ENCODE results near the gene PACRG. TPM values are rescaled to one million over a fixed set of nuclear protein-coding genes. Genes with fewer than 3 reads are reported as not detected.

PACRG gene
- polyA plus RNA-seq, 1 donor, result 1.5 TPM

GRCh38 chr6:163352011-163352685 is 624.4 kb downstream of the PACRG start:
- Histone ChIP-seq H3K27me3 (ENCODE audit: control insufficient read depth, insufficient read depth, low read length) (no peaks in the 10 kb centered on the region), H3K36me3 (ENCODE audit: control insufficient read depth, insufficient read depth, low read length) (no peaks in the 10 kb centered on the region), H3K27ac (ENCODE audit: low read length) (no peak overlapping the region), H3K4me1 (ENCODE audit: control insufficient read depth, insufficient read depth, low read length) (no peaks in the 10 kb centered on the region), H3K9me3 (ENCODE audit: control insufficient read depth, low read depth, low read length) (peaks cover 3% of the 10 kb centered on the region), H3K4me3 (ENCODE audit: low read length) (no peak overlapping the region)
- 100% methylated on average over 4 of the region's 16 CpGs for WGBS (ENCODE audit: insufficient coverage, low lambda C conversion rate)
- no peak for DNase-seq

- no peak overlapping the region for H3K4me3 ChIP-seq (ENCODE audit: low read length)
- H3K9me3 ChIP-seq (ENCODE audit: control insufficient read depth, low read depth, low read length), result peaks cover 3% of the 10 kb centered on the region
- no CpG with 5 or more reads among the region's 7 CpGs for WGBS (ENCODE audit: insufficient coverage, low lambda C conversion rate)
- H3K27me3 ChIP-seq (ENCODE audit: control insufficient read depth, insufficient read depth, low read length), result no peaks in the 10 kb centered on the region
- H3K4me1 ChIP-seq (ENCODE audit: control insufficient read depth, insufficient read depth, low read length), result no peaks in the 10 kb centered on the region
- H3K36me3 ChIP-seq (ENCODE audit: control insufficient read depth, insufficient read depth, low read length), result no peaks in the 10 kb centered on the region
- DNase-seq, result no peak
- no peak overlapping the region for H3K27ac ChIP-seq (ENCODE audit: low read length)
Observed at GRCh38 chr6:163352966-163353365, 625.2 kb downstream of the PACRG start.

DNA sequence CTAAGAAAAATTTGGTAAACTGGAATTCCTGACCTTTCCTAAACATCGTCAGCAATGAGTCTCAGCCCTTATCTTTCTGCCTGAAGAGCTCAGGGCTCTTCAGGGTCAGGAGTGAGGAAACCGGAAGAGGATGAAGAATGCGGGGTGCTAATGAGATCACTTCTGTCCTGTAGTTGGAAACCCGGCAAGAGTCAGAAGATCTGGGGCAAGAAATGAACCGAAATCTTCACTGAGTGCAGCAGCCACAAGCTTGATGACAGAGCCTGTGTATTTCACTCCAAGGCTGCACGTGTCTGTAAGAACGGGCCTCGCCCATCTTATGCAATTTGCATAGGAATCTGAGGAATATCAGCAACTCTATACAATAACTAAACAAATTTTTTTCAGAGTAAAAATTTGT is 626.3 kb downstream of the PACRG start:
- H3K36me3 ChIP-seq (ENCODE audit: control insufficient read depth, insufficient read depth, low read length), result no peaks in the 10 kb centered on the region
- WGBS (ENCODE audit: insufficient coverage, low lambda C conversion rate), result no CpG with 5 or more reads among the region's 8 CpGs
- H3K9me3 ChIP-seq (ENCODE audit: control insufficient read depth, low read depth, low read length), result peaks cover 3% of the 10 kb centered on the region
- H3K4me1 ChIP-seq (ENCODE audit: control insufficient read depth, insufficient read depth, low read length), result no peaks in the 10 kb centered on the region
- no peak overlapping the region for H3K4me3 ChIP-seq (ENCODE audit: low read length)
- no peaks in the 10 kb centered on the region for H3K27me3 ChIP-seq (ENCODE audit: control insufficient read depth, insufficient read depth, low read length)
- DNase-seq, result no peak
- H3K27ac ChIP-seq (ENCODE audit: low read length), result no peak overlapping the region

GRCh38 chr6:163354761-163355425 is 627.1 kb downstream of the PACRG start:
- DNase-seq, result no peak
- no peaks in the 10 kb centered on the region for H3K4me1 ChIP-seq (ENCODE audit: control insufficient read depth, insufficient read depth, low read length)
- no peak overlapping the region for H3K27ac ChIP-seq (ENCODE audit: low read length)
- H3K36me3 ChIP-seq (ENCODE audit: control insufficient read depth, insufficient read depth, low read length), result no peaks in the 10 kb centered on the region
- peaks cover 3% of the 10 kb centered on the region for H3K9me3 ChIP-seq (ENCODE audit: control insufficient read depth, low read depth, low read length)
- H3K4me3 ChIP-seq (ENCODE audit: low read length), result no peak overlapping the region
- H3K27me3 ChIP-seq (ENCODE audit: control insufficient read depth, insufficient read depth, low read length), result no peaks in the 10 kb centered on the region
- 60% methylated on average over 1 of the region's 13 CpGs for WGBS (ENCODE audit: insufficient coverage, low lambda C conversion rate)

DNA sequence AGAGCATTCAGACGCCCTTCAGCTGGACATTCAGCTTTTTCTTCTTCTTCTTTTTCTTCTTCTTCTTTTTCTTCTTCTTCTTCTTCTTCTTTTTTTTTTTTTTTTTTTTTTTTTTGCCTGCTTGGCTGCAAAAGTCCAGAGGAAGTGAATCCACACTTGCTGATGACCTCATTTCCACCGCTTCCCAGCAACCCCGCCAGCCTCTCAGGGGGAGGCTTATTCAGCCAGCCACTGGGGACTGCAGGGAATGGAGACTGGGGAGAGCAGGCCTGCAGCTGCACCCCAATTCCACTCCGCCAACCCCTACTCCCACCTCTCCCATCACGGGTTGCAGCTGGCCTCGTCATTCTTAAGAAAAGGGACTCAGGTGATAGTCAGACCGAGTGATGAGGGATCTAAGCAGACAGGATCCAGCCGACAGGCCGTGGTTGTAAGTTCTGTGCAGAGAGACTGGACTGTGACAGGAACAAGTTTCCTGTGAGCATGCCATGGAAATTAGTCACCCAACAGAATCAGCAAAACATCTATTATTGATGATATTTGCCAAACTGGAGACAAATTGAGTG is 627.7 kb downstream of the PACRG start:
- Histone ChIP-seq H3K36me3 (ENCODE audit: control insufficient read depth, insufficient read depth, low read length) (no peaks in the 10 kb centered on the region), H3K4me1 (ENCODE audit: control insufficient read depth, insufficient read depth, low read length) (no peaks in the 10 kb centered on the region), H3K27me3 (ENCODE audit: control insufficient read depth, insufficient read depth, low read length) (no peaks in the 10 kb centered on the region), H3K27ac (ENCODE audit: low read length) (no peak overlapping the region), H3K9me3 (ENCODE audit: control insufficient read depth, low read depth, low read length) (peaks cover 3% of the 10 kb centered on the region), H3K4me3 (ENCODE audit: low read length) (no peak overlapping the region)
- 67% methylated on average over 1 of the region's 9 CpGs for WGBS (ENCODE audit: insufficient coverage, low lambda C conversion rate)
- DNase-seq, result no peak

DNA sequence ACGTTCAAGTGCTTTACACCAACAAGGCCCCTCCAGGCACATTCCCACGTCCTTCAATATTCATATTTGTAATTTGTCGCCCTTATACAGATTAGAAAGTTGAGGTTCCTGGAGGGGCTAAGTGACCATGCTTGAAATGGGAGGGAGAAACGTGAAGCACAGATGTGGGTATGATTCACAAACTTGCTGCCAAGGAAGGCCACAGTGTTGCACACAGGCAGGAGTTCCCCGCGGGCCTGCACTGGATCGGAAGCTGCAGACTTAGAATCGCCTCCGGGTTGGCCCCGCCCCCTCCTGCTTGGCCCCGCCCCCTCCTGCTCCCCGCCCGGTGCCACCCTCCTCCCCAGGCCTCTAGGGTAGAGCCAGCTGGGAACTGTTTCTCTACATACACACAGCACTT is 628.5 kb downstream of the PACRG start:
- DNase-seq, result no peak
- no peaks in the 10 kb centered on the region for H3K4me1 ChIP-seq (ENCODE audit: control insufficient read depth, insufficient read depth, low read length)
- H3K27ac ChIP-seq (ENCODE audit: low read length), result no peak overlapping the region
- H3K4me3 ChIP-seq (ENCODE audit: low read length), result no peak overlapping the region
- no CpG with 5 or more reads among the region's 13 CpGs for WGBS (ENCODE audit: insufficient coverage, low lambda C conversion rate)
- peaks cover 3% of the 10 kb centered on the region for H3K9me3 ChIP-seq (ENCODE audit: control insufficient read depth, low read depth, low read length)
- H3K27me3 ChIP-seq (ENCODE audit: control insufficient read depth, insufficient read depth, low read length), result no peaks in the 10 kb centered on the region
- no peaks in the 10 kb centered on the region for H3K36me3 ChIP-seq (ENCODE audit: control insufficient read depth, insufficient read depth, low read length)

DNA sequence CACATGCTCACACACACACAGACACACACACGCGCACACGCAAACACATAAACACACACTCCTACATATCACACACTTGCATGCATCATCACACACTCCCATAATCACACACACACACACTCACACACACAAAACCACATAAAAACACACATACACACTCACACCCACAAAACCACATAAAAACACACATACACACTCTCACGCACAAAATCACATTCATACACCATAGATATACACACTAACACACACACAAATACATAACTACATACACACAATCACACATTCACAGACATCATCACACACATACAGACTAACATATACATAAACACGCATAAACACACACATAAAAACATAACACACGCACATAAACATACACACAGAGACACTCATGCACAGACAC is 629.0 kb downstream of the PACRG start:
- peaks cover 3% of the 10 kb centered on the region for H3K9me3 ChIP-seq (ENCODE audit: control insufficient read depth, low read depth, low read length)
- no peak for DNase-seq
- no peaks in the 10 kb centered on the region for H3K27me3 ChIP-seq (ENCODE audit: control insufficient read depth, insufficient read depth, low read length)
- H3K4me3 ChIP-seq (ENCODE audit: low read length), result no peak overlapping the region
- H3K4me1 ChIP-seq (ENCODE audit: control insufficient read depth, insufficient read depth, low read length), result no peaks in the 10 kb centered on the region
- WGBS (ENCODE audit: insufficient coverage, low lambda C conversion rate), result no CpG with 5 or more reads among the region's 6 CpGs
- no peak overlapping the region for H3K27ac ChIP-seq (ENCODE audit: low read length)
- H3K36me3 ChIP-seq (ENCODE audit: control insufficient read depth, insufficient read depth, low read length), result no peaks in the 10 kb centered on the region

GRCh38 chr6:163364641-163365040 is 636.9 kb downstream of the PACRG start:
- H3K36me3 ChIP-seq (ENCODE audit: control insufficient read depth, insufficient read depth, low read length), result no peaks in the 10 kb centered on the region

More at GRCh38 chr6:163364641-163365040, 636.9 kb downstream of the PACRG start:
- no peaks in the 10 kb centered on the region for H3K27me3 ChIP-seq (ENCODE audit: control insufficient read depth, insufficient read depth, low read length)
- no peak overlapping the region for H3K27ac ChIP-seq (ENCODE audit: low read length)
- no peak for DNase-seq
- no peaks in the 10 kb centered on the region for H3K4me1 ChIP-seq (ENCODE audit: control insufficient read depth, insufficient read depth, low read length)
- no CpG with 5 or more reads among the region's 13 CpGs for WGBS (ENCODE audit: insufficient coverage, low lambda C conversion rate)
- H3K4me3 ChIP-seq (ENCODE audit: low read length), result no peak overlapping the region
- no peaks in the 10 kb centered on the region for H3K9me3 ChIP-seq (ENCODE audit: control insufficient read depth, low read depth, low read length)

Other genes starting within 250 kb of the PACRG start
- gene PRKN, start 208 bp upstream of the PACRG start, polyA plus RNA-seq, result 2.5 TPM